Measurements from ENCODE around the gene MMP14. TPM values are rescaled to one million over a fixed set of nuclear protein-coding genes. Genes with fewer than 3 reads are reported as not detected.

MMP14 gene
- total RNA-seq: 338 and 428 TPM in 2 replicates

DNA sequence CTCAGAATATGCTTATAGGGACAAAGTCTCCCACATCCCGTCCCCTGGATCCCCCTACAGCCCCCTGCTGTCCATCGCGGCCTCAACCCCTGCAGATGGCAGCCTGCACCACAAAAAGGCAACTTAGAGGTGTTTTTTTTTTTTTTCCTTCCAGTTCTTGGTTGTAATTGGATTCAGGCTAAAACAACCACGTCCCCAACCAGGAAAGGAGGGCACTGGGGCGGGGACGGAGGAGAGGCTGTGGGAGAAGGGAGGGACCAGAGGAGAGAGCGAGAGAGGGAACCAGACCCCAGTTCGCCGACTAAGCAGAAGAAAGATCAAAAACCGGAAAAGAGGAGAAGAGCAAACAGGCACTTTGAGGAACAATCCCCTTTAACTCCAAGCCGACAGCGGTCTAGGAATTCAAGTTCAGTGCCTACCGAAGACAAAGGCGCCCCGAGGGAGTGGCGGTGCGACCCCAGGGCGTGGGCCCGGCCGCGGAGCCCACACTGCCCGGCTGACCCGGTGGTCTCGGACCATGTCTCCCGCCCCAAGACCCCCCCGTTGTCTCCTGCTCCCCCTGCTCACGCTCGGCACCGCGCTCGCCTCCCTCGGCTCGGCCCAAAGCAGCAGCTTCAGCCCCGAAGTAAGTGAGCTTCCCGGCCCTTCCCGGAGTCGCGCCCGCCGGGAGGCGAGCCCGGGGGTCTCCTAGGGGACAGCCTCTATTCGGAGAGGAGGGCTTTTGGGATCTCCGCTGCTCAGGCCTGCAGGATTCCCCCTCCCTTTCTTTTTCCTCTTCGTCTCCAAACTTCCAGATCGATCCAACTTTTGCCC is at the start of gene MMP14:
MMP14 (plus strand) TSS at position 285 of the 813 bp plus-strand sequence; CDS start at position 518, 233 bp downstream.

DNA sequence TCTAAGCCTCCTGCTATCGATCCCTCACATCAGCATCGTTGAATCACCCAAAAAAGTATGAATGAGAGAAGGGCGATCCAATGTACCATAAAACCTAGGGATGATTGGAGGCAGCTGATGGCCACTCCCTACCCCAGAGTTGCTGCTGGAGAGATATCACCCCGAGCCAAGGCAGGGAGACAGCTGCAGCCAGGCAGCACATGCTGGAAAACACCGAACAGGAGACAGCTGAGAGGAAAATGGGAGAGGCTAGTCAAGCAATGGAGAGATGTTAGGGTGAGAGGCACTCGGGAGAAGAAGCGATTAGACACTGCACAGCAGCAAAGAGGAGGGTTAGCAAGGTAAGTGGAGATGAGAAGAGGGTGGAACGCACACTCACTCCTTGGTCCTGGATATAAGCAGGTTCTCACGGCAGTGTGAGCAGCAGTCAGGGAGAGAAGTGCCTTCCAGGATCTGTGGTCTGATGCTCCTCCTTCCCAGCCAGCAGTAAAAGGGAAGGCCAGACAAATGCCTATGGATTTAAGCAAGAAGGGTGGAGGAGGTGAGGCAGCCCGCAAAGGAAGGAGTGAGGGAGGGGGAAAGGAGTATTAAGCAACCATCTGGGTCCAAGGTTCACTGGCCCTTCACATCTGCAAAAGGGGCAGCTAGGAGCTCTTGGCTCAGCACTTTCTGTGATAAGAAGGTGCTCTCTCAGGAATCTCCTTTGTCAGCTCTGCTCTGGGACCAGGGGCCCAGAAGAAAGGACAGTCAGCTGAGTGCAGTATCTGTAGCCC is 21.3 kb upstream of the MMP14 start, which contains the start of gene SLC7A7:
SLC7A7 (minus strand) TSS at position 495 of the 773 bp plus-strand sequence. CDS start 2,037 bp downstream, outside the sequence.

DNA sequence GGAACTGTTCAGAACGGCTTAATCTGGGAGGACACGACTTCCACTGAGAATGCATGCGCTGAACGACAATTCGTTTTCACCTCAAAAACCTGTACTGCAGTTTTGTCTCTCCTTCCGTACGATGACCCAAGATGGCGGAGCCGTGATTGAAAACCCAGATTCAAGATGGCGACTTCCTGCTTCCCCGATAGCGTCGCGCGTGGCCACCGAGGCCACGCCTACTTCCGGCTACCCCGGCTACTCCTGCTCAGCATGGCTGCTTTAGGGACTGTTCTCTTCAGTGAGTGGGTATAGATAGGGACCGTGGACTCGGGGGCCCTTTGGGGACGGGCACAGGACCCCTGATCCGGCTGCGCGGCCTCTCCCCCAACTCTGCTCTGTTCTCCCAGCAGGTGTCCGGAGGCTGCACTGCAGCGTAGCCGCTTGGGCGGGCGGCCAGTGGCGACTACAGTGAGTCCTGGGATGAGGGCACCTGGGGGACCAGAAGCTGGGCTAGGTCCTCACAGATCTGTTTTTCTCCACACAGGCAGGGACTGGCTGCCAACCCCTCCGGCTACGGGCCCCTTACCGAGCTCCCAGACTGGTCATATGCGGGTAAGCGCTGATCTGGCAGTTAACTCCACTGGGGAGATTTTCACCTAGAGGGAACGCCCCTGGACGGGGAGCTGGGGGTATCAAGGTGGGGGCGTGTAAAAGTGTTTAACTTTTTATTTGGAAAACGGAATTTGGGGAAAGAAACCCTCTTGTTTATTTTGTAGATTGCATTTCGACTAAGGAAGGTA is 6.5 kb upstream of the MMP14 start, which contains the start of gene MRPL52:
MRPL52 (plus strand) TSS at position 227 of the 782 bp plus-strand sequence; CDS start at position 253, 26 bp downstream.

DNA sequence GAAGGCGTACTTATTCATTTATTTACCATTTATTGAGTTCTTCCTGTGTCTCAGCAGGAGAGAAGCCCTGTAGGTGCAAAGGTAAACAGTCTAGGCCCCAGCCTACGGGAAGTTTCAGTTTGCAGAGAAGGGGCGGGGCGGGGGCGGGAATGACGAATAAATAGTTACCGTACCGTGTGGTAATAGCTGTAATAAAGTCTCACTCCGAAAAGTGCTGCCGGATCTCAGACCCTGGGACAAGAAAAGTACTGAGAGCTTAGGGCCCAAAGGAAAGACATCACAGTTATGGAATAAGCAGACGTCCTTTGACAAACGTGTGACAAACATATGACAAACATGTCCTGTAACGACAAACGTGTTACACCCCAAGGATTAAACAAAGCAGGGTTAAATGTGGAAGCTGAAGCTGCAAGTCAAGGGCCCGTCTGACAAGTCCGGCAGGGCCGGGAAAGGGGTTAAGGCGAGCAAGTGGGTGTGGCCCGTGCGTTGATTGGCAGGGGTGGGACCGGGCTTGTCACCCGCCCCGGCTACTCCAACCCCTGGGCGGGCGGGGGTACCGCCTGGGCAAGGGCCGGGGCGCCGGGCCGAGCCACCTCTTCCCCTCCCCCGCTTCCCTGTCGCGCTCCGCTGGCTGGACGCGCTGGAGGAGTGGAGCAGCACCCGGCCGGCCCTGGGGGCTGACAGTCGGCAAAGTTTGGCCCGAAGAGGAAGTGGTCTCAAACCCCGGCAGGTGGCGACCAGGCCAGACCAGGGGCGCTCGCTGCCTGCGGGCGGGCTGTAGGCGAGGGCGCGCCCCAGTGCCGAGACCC is 35.0 kb downstream of the MMP14 start, which contains the start of gene LRP10:
LRP10 (plus strand) TSS at position 517 of the 809 bp plus-strand sequence. CDS start 564 bp downstream, outside the sequence.

DNA sequence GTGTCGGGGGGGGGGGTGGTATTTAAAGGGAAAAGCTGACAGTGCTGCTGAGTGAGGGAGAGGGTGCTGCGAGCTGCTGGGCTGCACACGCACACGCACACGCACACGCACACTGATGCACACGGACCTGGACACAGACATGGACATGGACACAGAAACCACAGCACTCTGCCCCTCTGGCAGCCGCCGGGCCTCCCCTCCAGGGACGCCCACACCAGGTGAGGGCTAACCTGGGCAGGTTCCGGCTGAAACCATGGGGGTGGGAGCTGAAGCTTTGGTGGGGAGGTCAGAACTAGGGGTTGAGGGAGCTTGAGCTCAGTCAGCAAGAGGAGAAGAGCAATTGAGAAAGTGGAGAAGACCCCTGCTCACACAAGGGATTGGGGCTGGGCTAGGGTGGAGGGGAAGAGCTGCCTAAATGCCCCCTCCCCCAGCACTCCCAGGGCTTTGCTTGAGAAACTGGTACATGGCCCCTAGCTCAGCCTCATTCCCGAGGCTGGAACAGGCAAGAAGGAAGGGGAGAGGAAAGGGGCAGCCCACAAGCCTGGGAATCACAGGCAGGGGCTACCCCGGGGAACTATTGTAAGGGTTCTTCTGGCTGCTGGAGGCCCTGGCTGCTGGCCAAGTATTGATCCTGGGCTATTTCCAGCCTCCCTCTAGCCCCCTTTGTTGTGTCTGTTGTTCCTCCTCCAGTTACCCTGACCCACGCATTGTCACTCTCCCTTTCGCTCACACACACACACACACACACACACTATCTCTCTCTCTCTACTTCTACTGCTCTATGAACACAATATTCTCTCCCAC is 47.0 kb downstream of the MMP14 start, which contains the start of gene REM2:
REM2 (plus strand) TSS at position 50 of the 804 bp plus-strand sequence; CDS start at position 116, 66 bp downstream.

Other genes with a start within 250 kb of the MMP14 start
- gene DAD1, start 247.4 kb upstream of the MMP14 start, total RNA-seq: 202 and 258 TPM in 2 replicates
- gene ABHD4, start 238.3 kb upstream of the MMP14 start, total RNA-seq: 14.8 and 26.0 TPM in 2 replicates
- not detected in 2 replicates for gene OR6J1, start 192.2 kb upstream of the MMP14 start, total RNA-seq
- gene OXA1L, start 69.9 kb upstream of the MMP14 start, total RNA-seq: 47.6 and 49.6 TPM in 2 replicates
- 2.5 and 5.7 TPM in 2 replicates for gene SLC7A7, start 21.1 kb upstream of the MMP14 start, total RNA-seq
- gene MRPL52, start 6.7 kb upstream of the MMP14 start, total RNA-seq: 38.1 and 40.1 TPM in 2 replicates
- gene LRP10, start 35.2 kb downstream of the MMP14 start, total RNA-seq: 43.2 and 48.3 TPM in 2 replicates
- 0.09 and 0.16 TPM in 2 replicates for gene REM2, start 46.6 kb downstream of the MMP14 start, total RNA-seq
- gene RBM23, start 82.6 kb downstream of the MMP14 start, total RNA-seq: 46.0 and 67.9 TPM in 2 replicates
- gene PRMT5, start 92.8 kb downstream of the MMP14 start, total RNA-seq: 36.6 and 40.4 TPM in 2 replicates
- gene HAUS4, start 120.5 kb downstream of the MMP14 start, total RNA-seq: 32.6 and 32.9 TPM in 2 replicates
- 18.0 and 18.1 TPM in 2 replicates for gene AJUBA, start 146.0 kb downstream of the MMP14 start, total RNA-seq
- gene C14orf93, start 173.6 kb downstream of the MMP14 start, total RNA-seq: 12.1 and 16.4 TPM in 2 replicates
- gene PSMB5, start 198.3 kb downstream of the MMP14 start, total RNA-seq: 196 and 218 TPM in 2 replicates
- 0.09 TPM in 1 of 2 replicates, not detected in the other for gene PSMB11, start 205.6 kb downstream of the MMP14 start, total RNA-seq
- 4.6 and 7.6 TPM in 2 replicates for gene CDH24, start 220.9 kb downstream of the MMP14 start, total RNA-seq